ENCODE measurements around the gene ENPP3. TPM values are rescaled to one million over a fixed set of nuclear protein-coding genes. Genes with fewer than 3 reads are reported as not detected.

Gene ENPP3
- polyA plus RNA-seq, 1 donor from 2014 or later: 0.50 TPM

GRCh38 chr6:131739136-131739535, 102.0 kb downstream of the ENPP3 start:
- H3K9me3 ChIP-seq (ENCODE audit: low read length): no peaks in the 10 kb centered on the region
- no peak overlapping the region for H3K4me2 ChIP-seq (ENCODE audit: low read length)
- no peak overlapping the region for H3K4me3 ChIP-seq (ENCODE audit: low read length)
- H3K9me2 ChIP-seq (ENCODE audit: insufficient read depth, low read length): no peaks in the 10 kb centered on the region
- H3K79me2 ChIP-seq (replicated peaks; ENCODE audit: insufficient read depth, low read length): no peaks in the 10 kb centered on the region
- no peaks in the 10 kb centered on the region for H3F3A ChIP-seq (ENCODE audit: insufficient read depth, low read length, poor library complexity, severe bottlenecking)
- no peak overlapping the region for H3K9ac ChIP-seq (ENCODE audit: low read length)
- no peak overlapping the region for H3K27ac ChIP-seq (ENCODE audit: low read length)
- no peaks in the 10 kb centered on the region for H4K20me1 ChIP-seq (ENCODE audit: insufficient read depth)
- H3K27me3 ChIP-seq (ENCODE audit: insufficient read depth, low read depth, low read length): no peaks in the 10 kb centered on the region
- H2AFZ ChIP-seq (ENCODE audit: low read depth, low read length): no peak overlapping the region
- TF ChIP-seq TAF1 (IDR thresholded peaks at IDR 0.05; ENCODE audit: low read depth) (no peak), EP300 (conservative IDR thresholded peaks at IDR 0.05; ENCODE audit: poor library complexity, severe bottlenecking) (no peak), RAD21 (conservative IDR thresholded peaks at IDR 0.05) (no peak), EZH2 (IDR thresholded peaks at IDR 0.05; ENCODE audit: borderline replicate concordance, insufficient read depth, low read length, poor library complexity, severe bottlenecking) (no peak), SMC3 (conservative IDR thresholded peaks at IDR 0.05; ENCODE audit: poor library complexity) (no peak), MXI1 (conservative IDR thresholded peaks at IDR 0.05; ENCODE audit: poor library complexity, severe bottlenecking) (no peak), POLR2AphosphoS5 (IDR thresholded peaks at IDR 0.05) (no peak)
- TF ChIP-seq, protein P1, sequence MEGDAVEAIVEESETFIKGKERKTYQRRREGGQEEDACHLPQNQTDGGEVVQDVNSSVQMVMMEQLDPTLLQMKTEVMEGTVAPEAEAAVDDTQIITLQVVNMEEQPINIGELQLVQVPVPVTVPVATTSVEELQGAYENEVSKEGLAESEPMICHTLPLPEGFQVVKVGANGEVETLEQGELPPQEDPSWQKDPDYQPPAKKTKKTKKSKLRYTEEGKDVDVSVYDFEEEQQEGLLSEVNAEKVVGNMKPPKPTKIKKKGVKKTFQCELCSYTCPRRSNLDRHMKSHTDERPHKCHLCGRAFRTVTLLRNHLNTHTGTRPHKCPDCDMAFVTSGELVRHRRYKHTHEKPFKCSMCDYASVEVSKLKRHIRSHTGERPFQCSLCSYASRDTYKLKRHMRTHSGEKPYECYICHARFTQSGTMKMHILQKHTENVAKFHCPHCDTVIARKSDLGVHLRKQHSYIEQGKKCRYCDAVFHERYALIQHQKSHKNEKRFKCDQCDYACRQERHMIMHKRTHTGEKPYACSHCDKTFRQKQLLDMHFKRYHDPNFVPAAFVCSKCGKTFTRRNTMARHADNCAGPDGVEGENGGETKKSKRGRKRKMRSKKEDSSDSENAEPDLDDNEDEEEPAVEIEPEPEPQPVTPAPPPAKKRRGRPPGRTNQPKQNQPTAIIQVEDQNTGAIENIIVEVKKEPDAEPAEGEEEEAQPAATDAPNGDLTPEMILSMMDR (IDR thresholded peaks at IDR 0.05; ENCODE audit: poor library complexity, severe bottlenecking): no peak
- TF ChIP-seq, protein P2, sequence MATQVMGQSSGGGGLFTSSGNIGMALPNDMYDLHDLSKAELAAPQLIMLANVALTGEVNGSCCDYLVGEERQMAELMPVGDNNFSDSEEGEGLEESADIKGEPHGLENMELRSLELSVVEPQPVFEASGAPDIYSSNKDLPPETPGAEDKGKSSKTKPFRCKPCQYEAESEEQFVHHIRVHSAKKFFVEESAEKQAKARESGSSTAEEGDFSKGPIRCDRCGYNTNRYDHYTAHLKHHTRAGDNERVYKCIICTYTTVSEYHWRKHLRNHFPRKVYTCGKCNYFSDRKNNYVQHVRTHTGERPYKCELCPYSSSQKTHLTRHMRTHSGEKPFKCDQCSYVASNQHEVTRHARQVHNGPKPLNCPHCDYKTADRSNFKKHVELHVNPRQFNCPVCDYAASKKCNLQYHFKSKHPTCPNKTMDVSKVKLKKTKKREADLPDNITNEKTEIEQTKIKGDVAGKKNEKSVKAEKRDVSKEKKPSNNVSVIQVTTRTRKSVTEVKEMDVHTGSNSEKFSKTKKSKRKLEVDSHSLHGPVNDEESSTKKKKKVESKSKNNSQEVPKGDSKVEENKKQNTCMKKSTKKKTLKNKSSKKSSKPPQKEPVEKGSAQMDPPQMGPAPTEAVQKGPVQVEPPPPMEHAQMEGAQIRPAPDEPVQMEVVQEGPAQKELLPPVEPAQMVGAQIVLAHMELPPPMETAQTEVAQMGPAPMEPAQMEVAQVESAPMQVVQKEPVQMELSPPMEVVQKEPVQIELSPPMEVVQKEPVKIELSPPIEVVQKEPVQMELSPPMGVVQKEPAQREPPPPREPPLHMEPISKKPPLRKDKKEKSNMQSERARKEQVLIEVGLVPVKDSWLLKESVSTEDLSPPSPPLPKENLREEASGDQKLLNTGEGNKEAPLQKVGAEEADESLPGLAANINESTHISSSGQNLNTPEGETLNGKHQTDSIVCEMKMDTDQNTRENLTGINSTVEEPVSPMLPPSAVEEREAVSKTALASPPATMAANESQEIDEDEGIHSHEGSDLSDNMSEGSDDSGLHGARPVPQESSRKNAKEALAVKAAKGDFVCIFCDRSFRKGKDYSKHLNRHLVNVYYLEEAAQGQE (IDR thresholded peaks at IDR 0.05; ENCODE audit: borderline replicate concordance): no peak
- no peaks in the 10 kb centered on the region for H3K36me3 ChIP-seq (ENCODE audit: insufficient read depth, low read length)

DNA sequence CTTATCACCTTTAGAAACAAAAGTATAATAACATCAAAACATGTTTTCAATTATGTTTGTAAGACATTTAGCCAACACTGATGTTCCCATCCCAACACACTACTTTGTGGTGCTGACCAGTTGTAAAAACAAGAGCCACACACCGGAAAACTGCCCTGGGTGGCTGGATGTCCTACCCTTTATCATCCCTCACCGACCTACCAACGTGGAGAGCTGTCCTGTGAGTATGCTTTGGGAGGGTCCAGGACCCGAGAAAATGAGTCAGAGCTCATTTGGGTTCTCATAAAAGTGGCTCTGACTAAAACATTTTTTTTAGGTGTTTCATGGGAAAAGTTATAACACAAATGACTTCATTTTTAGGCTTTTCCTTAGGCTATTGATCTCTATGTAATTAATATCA, 103.1 kb downstream of the ENPP3 start:
- no peak overlapping the region for H3K9ac ChIP-seq (ENCODE audit: low read length)
- H3K4me3 ChIP-seq (ENCODE audit: low read length): no peak overlapping the region
- H3K9me2 ChIP-seq (ENCODE audit: insufficient read depth, low read length): no peaks in the 10 kb centered on the region
- H3K79me2 ChIP-seq (replicated peaks; ENCODE audit: insufficient read depth, low read length): no peaks in the 10 kb centered on the region
- H3K9me3 ChIP-seq (ENCODE audit: low read length): no peaks in the 10 kb centered on the region
- no peak overlapping the region for H3K27ac ChIP-seq (ENCODE audit: low read length)
- H3K27me3 ChIP-seq (ENCODE audit: insufficient read depth, low read depth, low read length): no peaks in the 10 kb centered on the region
- no peaks in the 10 kb centered on the region for H3F3A ChIP-seq (ENCODE audit: insufficient read depth, low read length, poor library complexity, severe bottlenecking)
- no peak overlapping the region for H3K4me2 ChIP-seq (ENCODE audit: low read length)
- H4K20me1 ChIP-seq (ENCODE audit: insufficient read depth): no peaks in the 10 kb centered on the region
- TF ChIP-seq, protein P2 (IDR thresholded peaks at IDR 0.05; ENCODE audit: borderline replicate concordance): no peak
- TF ChIP-seq EP300 (conservative IDR thresholded peaks at IDR 0.05; ENCODE audit: poor library complexity, severe bottlenecking): no peak
- no peak for TF ChIP-seq RAD21 (conservative IDR thresholded peaks at IDR 0.05)
- no peak for TF ChIP-seq SMC3 (conservative IDR thresholded peaks at IDR 0.05; ENCODE audit: poor library complexity)
- TF ChIP-seq TAF1 (IDR thresholded peaks at IDR 0.05; ENCODE audit: low read depth): no peak
- TF ChIP-seq, protein P1 (IDR thresholded peaks at IDR 0.05; ENCODE audit: poor library complexity, severe bottlenecking): no peak
- no peak for TF ChIP-seq EZH2 (IDR thresholded peaks at IDR 0.05; ENCODE audit: borderline replicate concordance, insufficient read depth, low read length, poor library complexity, severe bottlenecking)
- no peak for TF ChIP-seq MXI1 (conservative IDR thresholded peaks at IDR 0.05; ENCODE audit: poor library complexity, severe bottlenecking)
- no peak for TF ChIP-seq POLR2AphosphoS5 (IDR thresholded peaks at IDR 0.05)
- H3K36me3 ChIP-seq (ENCODE audit: insufficient read depth, low read length): no peaks in the 10 kb centered on the region
- H2AFZ ChIP-seq (ENCODE audit: low read depth, low read length): no peak overlapping the region
